ENCODE measurements around the gene MYH14.

Gene MYH14

DNA sequence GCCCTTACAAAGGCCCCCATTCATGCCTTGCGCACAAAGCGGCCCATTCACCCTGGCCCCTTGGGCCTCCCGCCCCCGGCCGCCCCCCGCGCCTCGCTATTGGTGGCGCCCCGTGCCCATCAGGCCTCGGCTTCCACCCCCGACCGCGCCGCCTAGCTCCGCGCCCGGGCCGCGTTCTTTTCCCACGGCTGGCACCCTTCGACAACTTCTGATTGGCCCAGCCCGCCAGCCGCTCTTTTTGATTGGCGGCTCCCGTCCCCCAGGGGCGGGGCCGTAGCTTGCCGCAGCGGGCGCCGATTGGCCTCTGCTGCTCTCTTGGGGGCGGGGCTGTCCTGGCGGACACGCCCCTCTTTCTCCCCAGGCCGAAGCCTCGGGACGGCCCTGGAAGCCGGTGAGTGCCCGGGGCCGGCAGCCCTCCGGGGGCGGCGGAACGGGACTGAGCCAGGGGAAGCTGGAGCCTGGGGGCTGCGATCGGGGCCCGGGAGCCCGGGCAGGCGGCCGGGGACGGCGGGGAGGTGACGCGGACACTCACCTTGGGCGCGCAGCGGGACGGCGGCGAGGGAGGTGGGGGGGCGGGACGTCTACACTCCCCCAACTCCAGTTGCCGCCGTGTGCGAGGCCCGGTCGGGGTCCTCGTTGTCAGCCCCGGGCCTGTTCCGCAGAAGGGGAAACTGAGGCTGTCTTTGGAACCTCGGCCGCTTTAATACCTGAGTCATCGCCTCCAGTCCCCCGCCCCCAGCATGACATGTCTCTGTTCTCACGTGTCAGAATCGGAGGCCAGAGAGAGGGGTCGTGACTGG lies at the start of gene MYH14:
Gene MYH14, plus strand, starts transcription at position 342 of the 800 bp plus-strand sequence. CDS start 6,744 bp downstream, outside the sequence.
- DNase-seq (ENCODE audit: low read depth in 3 of 3): peak in 1 of 3 experiments; percentile 28

DNA sequence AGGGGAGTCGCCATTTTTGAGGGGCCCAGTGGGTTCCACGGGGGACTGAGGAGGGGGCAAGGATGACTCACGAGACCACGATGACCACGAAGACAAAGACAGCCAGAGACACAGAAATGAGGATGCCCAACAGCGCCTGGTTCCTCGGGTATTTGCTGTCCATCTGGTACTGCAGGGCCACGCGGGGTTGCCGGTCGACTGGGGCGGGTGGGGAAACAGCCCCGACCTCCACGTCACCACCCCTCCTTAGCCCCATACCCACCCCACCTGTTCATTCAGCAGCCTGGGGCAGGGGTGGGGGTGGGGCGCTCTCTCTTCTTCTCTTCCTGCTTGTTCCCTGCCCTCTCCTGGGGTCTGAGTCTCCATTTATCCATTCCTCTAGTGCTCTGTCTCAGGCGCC lies 48.9 kb upstream of the MYH14 start:
- no peak for DNase-seq (ENCODE audit: low read depth in 3 of 3)

DNA sequence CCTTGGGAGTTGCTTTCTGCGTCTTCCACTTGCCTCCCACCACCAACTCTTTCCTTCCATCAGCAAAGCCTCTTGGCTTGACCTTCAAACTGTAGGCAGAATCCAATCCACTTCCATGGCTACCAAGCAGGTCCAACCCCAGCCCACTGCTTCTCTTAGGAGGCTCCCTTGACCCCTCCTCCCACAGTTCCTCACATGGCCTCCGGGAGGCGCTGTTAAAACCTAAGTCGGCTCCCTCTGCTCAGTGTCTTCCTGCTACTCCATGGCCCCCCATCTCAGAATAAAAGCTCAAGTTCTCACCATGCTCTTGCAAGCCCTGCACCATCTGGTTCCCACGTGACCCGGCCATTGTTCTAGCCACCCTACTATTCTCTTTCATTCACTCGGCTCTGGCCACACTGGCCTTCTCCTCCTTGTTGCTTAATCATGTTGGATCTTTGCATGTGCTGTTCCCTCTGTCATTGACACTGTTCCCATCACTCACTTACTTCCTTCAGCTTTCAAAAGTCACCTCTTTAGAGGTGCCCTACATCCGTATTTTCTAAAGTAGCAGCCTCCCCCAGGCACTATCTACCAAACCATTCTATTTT lies 47.8 kb upstream of the MYH14 start:
- no peak for DNase-seq (ENCODE audit: low read depth in 3 of 3)

DNA sequence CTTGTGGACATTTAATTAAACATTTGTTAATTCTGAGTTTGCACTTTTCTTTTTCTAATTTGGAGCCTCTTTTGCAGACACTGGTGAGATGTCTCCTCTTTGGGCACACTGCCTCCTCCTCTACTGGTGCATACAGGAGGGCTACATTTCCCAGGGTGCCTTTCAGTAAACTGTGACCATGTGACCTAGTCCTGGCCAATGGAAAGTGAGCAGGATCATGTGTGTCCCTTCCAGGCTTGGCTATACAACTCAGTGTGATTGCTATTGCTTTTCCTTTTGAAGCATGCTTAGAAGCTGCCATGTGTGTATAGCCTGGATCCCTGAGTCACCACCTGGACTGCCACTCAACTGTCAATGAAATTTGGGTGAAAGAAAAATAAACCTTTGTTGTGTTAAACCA lies 44.8 kb upstream of the MYH14 start:
- no peak for DNase-seq (ENCODE audit: low read depth in 3 of 3)

DNA sequence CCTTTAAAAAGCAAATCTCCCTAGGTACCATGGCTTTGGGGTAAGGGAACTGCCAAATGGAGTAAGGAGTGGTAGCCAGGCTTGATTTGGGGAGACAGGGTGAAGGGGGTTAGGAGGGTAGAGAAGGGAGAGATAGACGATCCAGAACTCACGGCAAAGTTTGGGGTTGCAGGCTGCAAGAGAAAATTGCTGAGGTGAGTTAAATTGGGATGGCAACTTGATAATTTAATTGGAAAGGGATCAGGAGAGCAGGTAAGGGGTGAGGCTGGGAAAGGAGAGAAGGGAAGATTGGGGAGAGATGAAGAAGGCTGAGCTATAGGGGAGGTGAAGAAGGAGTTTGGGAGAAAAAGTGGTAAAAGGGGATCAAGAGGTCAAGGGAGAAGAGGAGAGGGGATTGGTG lies 44.3 kb upstream of the MYH14 start:
- no peak for DNase-seq (ENCODE audit: low read depth in 3 of 3)

DNA sequence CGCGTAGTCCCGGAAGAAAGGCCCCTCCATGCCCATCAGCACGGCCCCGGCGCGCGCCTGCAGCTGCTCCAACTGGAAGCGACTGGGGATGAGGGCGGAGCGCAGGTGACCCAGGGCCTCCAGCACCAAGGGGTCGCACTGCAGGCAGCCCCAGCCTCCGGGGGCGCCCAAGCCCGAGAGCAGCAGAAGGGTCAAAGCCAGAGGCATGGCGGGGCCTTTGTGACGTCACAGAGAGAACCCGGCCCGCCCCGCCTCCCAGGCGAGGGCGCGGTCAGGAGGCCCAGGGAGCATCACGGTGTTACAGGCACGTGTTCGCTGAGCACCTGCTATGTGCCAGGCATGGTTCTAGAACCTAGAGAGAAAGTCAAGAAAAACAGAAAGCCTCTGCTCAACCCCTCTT lies 40.4 kb upstream of the MYH14 start, which contains the start of gene IZUMO2:
Gene IZUMO2, minus strand, starts transcription at position 294 of the 400 bp plus-strand sequence. Its CDS starts 87 bp downstream, at position 207.
- DNase-seq (ENCODE audit: low read depth in 3 of 3): no peak

DNA sequence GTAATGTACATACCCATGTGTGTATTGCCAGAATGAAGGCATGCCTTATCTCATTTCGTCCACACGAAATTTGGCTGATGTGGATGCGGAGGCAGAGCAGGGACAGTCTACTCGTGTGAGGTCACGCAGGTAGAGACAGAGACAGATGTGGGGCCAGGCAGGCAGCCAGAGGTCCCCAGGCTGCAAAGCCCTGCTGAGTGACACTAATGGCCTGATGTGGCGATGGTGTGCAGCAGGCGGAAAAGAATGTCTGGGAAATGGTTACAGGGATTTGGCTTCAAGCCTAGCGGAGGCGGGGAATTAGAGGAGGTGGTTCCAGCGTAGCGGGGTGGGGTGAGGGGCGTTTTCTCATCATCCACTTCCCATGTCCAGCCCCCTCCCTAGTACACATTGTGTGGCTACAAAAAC lies 36.1 kb upstream of the MYH14 start:
- no peak for DNase-seq (ENCODE audit: low read depth in 3 of 3)

DNA sequence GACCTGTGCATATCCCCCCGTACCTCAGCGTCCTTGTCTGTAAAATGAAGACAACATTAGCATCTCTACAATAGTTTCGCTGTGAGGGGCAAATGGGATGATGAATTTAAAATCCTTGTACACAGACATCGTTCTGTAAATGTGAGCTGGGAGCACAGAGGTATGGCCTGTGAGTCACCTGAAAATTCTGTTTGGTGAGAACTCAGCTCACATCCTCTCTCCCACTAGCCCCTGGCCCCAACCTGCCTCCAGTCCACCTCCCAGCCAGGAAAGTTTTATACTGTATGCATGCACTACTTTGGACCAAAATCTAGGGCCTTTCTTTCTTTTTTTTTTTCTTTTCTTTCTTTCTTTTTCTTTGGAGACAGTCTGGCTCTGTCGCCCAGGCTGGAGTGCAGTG lies 31.7 kb upstream of the MYH14 start:
- no peak for DNase-seq (ENCODE audit: low read depth in 3 of 3)

DNA sequence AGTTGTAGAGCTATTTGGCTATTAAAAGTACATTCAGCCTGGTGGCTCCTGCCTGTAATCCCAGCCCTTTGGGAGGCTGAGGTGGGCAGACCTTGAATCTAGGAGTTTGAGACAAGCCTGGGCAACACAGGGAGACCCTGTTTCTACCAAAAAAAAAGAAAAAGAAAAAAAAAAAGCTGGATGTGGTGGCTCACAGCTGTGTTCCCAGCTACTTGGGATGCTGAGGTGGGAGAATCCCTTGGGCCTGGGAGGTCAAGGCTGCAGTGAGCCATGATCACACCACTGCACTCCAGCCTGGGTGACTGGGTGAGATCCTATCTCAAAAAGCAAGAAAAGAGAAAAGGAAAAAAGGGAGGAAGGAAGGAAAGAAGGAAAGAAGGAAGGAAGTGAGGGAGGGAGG lies 30.7 kb upstream of the MYH14 start:
- no peak for DNase-seq (ENCODE audit: low read depth in 3 of 3)

DNA sequence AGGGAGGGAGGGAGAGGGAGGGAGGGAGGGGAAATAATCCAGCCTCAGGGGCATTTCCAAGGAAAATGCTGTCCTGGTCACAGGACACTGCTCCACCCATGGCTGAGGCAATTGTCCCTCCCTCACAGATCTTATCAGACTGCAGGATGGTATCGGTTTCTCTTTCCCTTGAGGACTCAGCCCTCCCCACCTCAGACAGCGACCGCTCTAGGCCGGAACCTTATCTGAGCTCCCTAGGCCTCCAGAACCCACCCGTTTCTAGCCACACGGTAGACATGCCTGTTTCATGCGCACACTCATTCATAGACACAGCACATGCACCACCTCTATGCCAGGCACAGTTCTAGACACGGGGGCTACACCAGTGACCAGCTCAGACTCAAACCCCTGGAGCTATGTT lies 30.3 kb upstream of the MYH14 start:
- DNase-seq (ENCODE audit: low read depth in 3 of 3): no peak

DNA sequence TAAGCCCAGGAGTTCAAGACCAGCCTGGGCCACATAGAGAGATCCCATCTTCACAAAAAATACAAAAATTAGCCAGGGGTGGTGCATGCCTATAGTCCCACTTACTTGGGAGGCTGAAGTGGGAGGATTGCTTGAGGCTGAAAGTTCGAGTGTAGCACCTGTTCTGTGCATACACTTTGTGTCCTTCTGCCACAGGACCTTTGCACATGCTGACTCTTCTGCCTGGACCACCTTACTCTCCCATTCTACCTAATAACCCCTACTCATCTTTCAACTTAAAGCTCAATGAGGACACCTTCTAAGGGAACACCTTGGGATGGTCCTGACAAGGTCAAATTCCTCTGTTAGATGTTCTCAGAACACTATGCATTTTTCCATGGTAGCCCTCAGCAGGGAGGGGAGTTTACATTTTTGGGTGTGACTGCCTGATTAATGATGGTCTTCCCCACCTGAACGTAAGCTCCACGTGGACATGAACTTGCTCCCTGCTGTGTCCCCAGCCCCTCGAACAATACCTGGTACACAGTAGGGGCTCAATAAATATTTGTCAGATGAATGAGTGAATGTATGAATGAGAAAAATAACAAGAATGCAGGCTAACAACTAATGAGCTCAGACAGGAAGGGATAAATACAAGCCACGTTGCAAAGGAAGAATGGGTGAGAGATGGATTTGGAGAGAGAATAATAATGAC lies 29.2 kb upstream of the MYH14 start:
- no peak for DNase-seq (ENCODE audit: low read depth in 3 of 3)

DNA sequence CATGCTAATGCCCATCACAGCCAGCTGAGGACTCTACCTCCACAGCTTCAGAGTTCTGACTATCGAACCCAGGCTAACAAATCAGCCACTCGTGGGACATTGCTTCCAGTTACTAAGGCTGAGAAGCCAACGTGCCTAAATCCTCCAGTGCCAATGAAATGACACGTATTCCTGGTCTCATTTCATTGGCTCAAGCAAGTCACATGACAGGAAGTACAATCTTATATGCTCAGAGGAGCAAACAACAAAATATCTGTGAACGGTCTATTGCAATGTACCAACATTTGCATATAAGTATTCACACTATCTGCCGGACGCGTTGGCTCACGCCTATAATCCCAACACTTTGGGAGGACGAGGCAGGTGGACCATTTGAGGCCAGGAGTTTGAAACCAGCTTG lies 27.5 kb upstream of the MYH14 start:
- no peak for DNase-seq (ENCODE audit: low read depth in 3 of 3)

DNA sequence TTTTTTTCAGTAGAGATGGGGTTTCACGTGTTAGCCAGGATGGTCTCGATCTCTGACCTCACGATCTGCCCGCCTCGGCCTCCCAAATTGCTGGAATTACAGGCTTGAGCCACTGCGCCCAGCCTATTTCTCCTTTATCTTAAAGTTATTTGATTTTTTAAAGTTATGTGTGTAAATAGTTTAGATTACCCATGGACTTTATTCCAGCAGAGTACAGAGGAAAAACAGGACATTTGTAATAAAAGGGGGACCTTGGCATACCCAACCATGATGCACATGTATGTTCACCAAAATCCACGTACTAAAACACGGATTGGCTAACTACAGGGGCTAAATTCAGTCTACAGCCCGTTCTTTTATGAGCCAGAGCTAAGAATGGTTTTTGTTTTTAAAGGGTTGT lies 26.6 kb upstream of the MYH14 start:
- no peak for DNase-seq (ENCODE audit: low read depth in 3 of 3)

DNA sequence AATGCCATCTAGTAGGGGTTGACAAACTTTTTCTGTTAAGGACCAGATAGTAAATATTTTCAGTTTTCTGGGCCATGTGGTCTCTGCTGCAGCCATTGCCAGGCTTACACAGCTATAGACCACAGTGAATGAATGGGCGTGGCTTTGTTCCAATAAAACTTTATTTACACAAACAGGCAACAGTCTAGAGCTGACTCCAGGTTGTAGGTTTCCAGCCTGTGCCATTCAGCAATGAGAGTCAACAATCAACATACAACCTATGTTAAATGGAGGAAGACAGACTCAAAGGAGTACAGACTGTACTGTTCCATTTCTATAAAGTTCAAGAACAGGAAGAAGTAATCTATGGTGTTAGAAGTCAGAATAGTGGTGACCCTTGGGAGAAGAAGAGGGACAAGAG lies 25.1 kb upstream of the MYH14 start:
- no peak for DNase-seq (ENCODE audit: low read depth in 3 of 3)

DNA sequence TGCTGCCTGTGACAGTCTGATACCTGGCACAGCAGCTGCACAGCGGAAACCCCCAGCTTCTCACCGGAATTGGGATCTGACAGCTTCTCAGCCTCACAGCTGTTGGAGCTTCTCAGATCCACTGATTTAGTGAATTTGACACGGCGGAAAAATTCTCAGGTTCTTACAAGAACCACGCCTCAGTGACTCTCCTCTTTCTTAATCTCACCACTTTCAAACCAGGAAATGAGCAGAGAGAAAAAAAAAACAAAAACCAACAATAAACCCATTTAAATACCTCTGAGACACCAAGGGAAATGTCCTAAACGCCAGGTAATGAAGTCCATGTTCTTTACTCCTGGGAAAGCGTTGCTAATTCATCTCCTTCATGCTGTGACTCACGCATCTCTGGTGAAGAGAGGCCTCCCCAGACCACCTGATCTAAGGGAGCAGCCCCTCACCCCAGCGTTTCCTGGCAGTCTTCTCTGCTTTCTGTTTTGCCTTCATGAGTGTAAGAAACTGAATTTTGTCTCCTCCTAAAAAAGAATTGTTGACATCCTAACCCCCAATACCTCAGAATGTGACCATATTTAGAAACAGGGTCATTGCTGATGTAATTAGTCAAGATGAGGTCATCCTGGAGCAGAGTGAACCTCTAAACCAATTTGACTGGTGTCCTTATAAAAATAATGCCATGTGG lies 24.4 kb upstream of the MYH14 start:
- DNase-seq (ENCODE audit: low read depth in 3 of 3): no peak

DNA sequence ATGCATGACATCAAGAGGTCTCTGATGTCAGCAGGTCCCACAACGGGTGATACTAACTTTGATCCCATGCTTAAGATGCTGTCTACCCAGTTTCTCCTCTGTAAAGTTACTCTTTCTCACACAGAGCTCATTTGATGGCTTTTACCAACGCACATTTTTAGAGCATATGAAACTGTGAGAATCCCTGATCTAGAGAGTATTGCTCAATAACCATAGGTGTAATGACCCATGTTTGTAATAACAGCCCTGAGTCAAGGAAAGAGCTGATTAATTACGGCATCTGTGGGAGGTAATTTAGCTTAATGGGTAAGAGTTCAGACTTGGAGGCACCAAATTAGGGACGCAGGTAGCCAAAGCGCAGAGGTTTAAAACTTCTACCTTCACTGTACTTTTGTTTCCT lies 22.3 kb upstream of the MYH14 start:
- no peak for DNase-seq (ENCODE audit: low read depth in 3 of 3)

DNA sequence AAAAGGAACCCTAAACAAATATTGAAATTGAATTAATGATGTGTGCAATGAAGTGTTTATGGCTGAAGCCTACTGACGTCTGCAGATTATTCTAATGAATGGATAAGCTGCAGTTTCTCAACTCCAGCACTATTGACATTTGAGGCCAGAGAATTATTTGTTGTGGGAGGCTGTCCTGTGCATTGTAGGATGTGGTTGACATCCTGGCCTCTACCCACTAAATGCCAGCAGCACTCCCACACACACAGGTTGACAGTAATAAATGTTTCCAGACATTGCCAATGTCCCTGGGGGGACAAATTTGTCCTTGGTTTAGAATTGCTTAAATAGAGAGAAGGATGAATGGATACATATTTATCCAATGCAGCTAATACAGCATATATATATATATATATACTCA lies 19.2 kb upstream of the MYH14 start:
- no peak for DNase-seq (ENCODE audit: low read depth in 3 of 3)

DNA sequence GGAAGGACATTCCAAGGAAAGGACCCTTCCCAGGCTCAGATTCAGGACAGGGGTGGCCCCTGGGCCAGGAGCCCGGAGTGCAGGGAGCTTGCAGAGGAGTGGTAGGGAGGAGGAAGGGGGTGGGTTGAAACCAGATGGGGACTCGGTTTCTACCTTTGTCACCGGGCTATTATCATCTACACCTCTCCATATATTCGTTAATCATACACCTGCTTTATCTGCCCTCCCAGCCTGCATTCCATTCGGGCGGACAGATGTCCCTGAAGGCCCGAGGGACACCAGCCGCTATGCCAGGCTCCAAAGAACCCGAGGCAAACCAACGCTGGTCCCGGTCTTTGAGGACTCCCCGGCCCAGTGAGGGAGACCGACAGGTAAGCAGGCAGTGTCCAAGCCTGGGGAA lies 15.5 kb upstream of the MYH14 start:
- no peak for DNase-seq (ENCODE audit: low read depth in 3 of 3)

DNA sequence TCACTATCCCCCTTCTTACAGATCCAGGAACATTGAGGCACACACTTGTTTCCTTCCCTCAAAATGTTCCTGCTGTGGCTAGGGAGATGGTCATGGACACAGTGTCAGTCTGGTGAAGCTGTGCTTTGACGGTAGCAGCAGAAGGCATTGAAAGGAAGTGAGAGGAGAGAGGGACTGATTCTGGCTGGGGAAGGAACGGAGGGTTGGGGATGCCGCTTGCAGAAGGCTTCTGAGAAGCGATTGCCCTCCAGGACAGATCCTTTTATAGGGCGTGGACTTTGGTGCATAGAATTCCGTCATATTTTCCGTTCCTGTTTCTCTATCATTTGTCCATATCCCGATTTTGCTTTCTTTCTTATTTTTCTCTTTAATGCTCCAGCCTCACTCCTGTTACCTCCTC lies 14.1 kb upstream of the MYH14 start:
- DNase-seq (ENCODE audit: low read depth in 3 of 3): no peak

DNA sequence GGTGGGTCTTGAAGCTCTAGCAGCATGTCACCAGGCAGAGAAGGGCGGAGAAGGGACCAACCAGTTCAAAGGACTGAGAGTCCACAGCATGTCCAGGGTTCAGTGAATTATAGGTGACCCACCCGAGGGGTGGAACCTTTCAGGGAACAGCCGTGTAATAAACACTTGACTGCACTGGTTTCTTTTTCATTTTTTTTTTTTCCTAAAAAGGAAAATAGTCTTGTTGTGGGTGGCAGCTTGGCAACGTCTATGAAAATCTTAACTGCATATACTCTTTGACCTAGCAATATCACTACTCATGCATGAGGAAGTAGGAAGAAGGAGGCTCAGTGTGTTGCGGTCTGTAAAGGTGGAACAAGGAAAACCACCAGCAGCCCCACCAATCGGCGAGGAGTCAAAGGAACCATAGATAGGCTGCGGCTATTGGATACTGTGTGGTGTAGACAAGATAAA lies 13.0 kb upstream of the MYH14 start:
- no peak for DNase-seq (ENCODE audit: low read depth in 3 of 3)

DNA sequence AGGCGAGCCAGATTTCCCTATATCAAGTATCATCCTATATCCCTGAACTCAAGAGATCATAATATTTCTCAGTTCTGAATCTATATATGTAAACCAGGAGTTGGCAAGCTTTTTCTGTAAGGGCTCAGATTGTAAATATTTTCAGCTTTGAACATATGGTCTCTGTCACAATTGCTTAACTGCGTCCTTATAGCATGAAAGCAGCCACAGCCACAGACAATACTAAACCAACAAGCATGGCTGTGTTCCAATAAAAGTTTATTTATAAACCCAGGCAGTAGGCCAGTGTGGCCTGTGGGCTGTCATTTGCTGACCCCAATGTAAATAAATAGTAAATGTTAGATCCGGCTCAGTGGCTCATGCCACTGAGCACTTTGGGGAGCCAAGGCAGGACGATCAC lies 12.2 kb upstream of the MYH14 start:
- no peak for DNase-seq (ENCODE audit: low read depth in 3 of 3)
